ENCODE results near the gene GJD3. TPM values are rescaled to one million over a fixed set of nuclear protein-coding genes. Genes with fewer than 3 reads are reported as not detected.
"Not testable (repeated sequence)": the region's sequence is repeated elsewhere in the genome, so short reads cannot be mapped to it uniquely, and the experiment has no call there.

The GJD3 gene
- total and polyA plus RNA-seq, 2 donors (not counting 1 experiment from before 2014, with no cell fraction given): not detected

DNA sequence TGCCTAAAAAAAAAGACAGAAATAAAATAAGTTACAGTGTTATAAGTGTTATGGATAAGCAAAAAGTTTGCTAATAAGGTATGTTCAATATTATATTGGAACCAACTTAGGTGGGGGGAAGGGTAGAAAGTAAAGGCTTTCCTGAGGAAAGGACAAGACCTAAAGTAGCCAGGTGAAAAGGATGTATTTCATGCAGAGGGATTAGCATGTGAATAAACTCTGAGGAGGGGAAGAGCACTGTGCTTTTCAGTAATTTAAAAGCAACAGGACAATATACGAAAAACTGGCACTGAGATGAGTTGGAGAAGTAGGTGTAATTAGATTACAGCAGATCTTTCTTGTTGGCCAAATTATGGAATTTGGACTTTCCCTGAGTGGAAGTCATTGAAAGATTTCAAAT lies 45.5 kb upstream of the GJD3 start:
- Mint-ChIP-seq H3K27ac (no peak overlapping the region), H3K27me3 (no peaks in the 10 kb centered on the region), H3K4me3 (no peak overlapping the region), H3K9me3 (ENCODE audit: insufficient read depth) (no peaks in the 10 kb centered on the region), H3K4me1 (no peaks in the 10 kb centered on the region)
- TF ChIP-seq, protein P1, sequence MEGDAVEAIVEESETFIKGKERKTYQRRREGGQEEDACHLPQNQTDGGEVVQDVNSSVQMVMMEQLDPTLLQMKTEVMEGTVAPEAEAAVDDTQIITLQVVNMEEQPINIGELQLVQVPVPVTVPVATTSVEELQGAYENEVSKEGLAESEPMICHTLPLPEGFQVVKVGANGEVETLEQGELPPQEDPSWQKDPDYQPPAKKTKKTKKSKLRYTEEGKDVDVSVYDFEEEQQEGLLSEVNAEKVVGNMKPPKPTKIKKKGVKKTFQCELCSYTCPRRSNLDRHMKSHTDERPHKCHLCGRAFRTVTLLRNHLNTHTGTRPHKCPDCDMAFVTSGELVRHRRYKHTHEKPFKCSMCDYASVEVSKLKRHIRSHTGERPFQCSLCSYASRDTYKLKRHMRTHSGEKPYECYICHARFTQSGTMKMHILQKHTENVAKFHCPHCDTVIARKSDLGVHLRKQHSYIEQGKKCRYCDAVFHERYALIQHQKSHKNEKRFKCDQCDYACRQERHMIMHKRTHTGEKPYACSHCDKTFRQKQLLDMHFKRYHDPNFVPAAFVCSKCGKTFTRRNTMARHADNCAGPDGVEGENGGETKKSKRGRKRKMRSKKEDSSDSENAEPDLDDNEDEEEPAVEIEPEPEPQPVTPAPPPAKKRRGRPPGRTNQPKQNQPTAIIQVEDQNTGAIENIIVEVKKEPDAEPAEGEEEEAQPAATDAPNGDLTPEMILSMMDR (IDR thresholded peaks at IDR 0.05): no peak
- no peak for TF ChIP-seq EZH2 (IDR thresholded peaks at IDR 0.05; ENCODE audit: borderline replicate concordance, insufficient read depth, low read depth, low read length, poor library complexity, severe bottlenecking)
- no peaks in the 10 kb centered on the region for H4K20me1 ChIP-seq (ENCODE audit: control insufficient read depth, insufficient read depth, low read length, poor library complexity, severe bottlenecking)
- H3K79me2 ChIP-seq (ENCODE audit: control insufficient read depth, insufficient read depth, low read length): no peaks in the 10 kb centered on the region
- H3K36me3 ChIP-seq (replicated peaks in 1 of 2; ENCODE audit: control extremely low read depth in 1 of 2, control insufficient read depth in 1 of 2, extremely low read depth in 1 of 2, insufficient read depth in 2 of 2, low read length in 1 of 2): no peaks in the 10 kb centered on the region
- H3K4me1 ChIP-seq (ENCODE audit: control insufficient read depth in 2 of 2, insufficient read depth in 2 of 2, low read length in 2 of 2): no peaks in the 10 kb centered on the region
- DNase-seq: no peak
- no peaks in the 10 kb centered on the region for H3K9me3 ChIP-seq (ENCODE audit: control extremely low read depth in 1 of 3, control insufficient read depth in 2 of 3, insufficient read depth in 1 of 3, low read length in 2 of 3)
- H3K4me2 ChIP-seq (replicated peaks; ENCODE audit: low read depth, low read length, poor library complexity, severe bottlenecking): no peak overlapping the region
- H3K27ac ChIP-seq (ENCODE audit: low read length in 2 of 2): no peak overlapping the region
- H3K27me3 ChIP-seq (replicated peaks in 1 of 4; ENCODE audit: control extremely low read depth in 1 of 4, control insufficient read depth in 3 of 4, insufficient read depth in 4 of 4, low read length in 3 of 4): no peaks in the 10 kb centered on the region
- no peak overlapping the region for H3K4me3 ChIP-seq (ENCODE audit: control extremely low read depth in 1 of 5, extremely low read depth in 1 of 5, insufficient read depth in 1 of 5, low read depth in 2 of 5, low read length in 4 of 5)
- 100% methylated on average over 1 of the region's 1 CpG for whole genome bisulfite sequencing (ENCODE audit: insufficient coverage)
- CTCF ChIA-PET: interaction anchor here (0.6 to 7.9 kb wide), 7 partner anchors 13 to 208 kb away, joined by 3 to 52 read pairs (median 4); partner anchors contain the start of gene GJD3
- intact Hi-C loops (cut with micrococcal nuclease): no loop called here
- H3K9ac ChIP-seq (ENCODE audit: low read length): no peak overlapping the region
- no peak for ATAC-seq (ENCODE audit: low read depth)
- H2AFZ ChIP-seq (ENCODE audit: insufficient read depth, low read depth, low read length, poor library complexity, severe bottlenecking): no peak overlapping the region
- POLR2A ChIA-PET: no interaction called here

DNA sequence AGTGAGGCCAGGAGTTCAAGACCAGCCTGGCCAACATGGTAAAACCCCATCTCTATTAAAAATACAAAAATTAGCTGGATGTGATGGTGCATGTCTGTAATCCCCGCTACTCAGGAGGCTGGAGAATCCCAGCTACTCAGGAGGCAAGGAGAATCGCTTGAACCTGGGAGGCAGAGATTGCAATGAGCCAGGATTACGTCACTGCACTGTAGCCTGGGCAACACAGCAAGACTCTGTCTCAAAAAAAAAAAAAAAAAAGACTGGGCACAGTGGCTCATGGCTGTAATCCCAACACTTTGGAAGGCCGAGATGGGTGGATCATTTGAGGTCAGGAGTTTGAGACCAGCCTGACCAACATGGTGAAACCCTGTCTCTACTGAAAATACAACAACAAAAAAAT lies 45.0 kb upstream of the GJD3 start:
- POLR2A ChIA-PET; H3K4me3 Mint-ChIP-seq; H3K4me1 Mint-ChIP-seq; H3K9me3 ChIP-seq (ENCODE audit: control extremely low read depth in 1 of 3, control insufficient read depth in 2 of 3, insufficient read depth in 1 of 3, low read length in 2 of 3); H3K36me3 ChIP-seq (replicated peaks in 1 of 2; ENCODE audit: control extremely low read depth in 1 of 2, control insufficient read depth in 1 of 2, extremely low read depth in 1 of 2, insufficient read depth in 2 of 2, low read length in 1 of 2); DNase-seq; H3K4me3 ChIP-seq (ENCODE audit: control extremely low read depth in 1 of 5, extremely low read depth in 1 of 5, insufficient read depth in 1 of 5, low read depth in 2 of 5, low read length in 4 of 5); intact Hi-C loops (cut with micrococcal nuclease); H3K27me3 Mint-ChIP-seq; H3K79me2 ChIP-seq (ENCODE audit: control insufficient read depth, insufficient read depth, low read length); H3K9me3 Mint-ChIP-seq (ENCODE audit: insufficient read depth); H3K9ac ChIP-seq (ENCODE audit: low read length); H3K27ac ChIP-seq (ENCODE audit: low read length in 2 of 2); H3K4me1 ChIP-seq (ENCODE audit: control insufficient read depth in 2 of 2, insufficient read depth in 2 of 2, low read length in 2 of 2); H2AFZ ChIP-seq (ENCODE audit: insufficient read depth, low read depth, low read length, poor library complexity, severe bottlenecking); ATAC-seq (ENCODE audit: low read depth); H3K27ac Mint-ChIP-seq; H3K27me3 ChIP-seq (replicated peaks in 1 of 4; ENCODE audit: control extremely low read depth in 1 of 4, control insufficient read depth in 3 of 4, insufficient read depth in 4 of 4, low read length in 3 of 4); H4K20me1 ChIP-seq (ENCODE audit: control insufficient read depth, insufficient read depth, low read length, poor library complexity, severe bottlenecking); H3K4me2 ChIP-seq (replicated peaks; ENCODE audit: low read depth, low read length, poor library complexity, severe bottlenecking): not testable (repeated sequence)
- CTCF ChIA-PET: interaction anchor here (0.8 to 1.5 kb wide), 5 partner anchors 11 to 150 kb away, joined by 3 to 5 read pairs (median 4); no protein-coding TSS in a partner anchor
- WGBS (ENCODE audit: insufficient coverage): 94% methylated on average over 3 of the region's 4 CpGs

Measured in B cell (primary cell).